ENCODE data around the gene BEST3.

The BEST3 gene

GRCh38 chr12:69639400-69640016 is 59.6 kb downstream of the BEST3 start:
- ChIA-PET CTCF (interaction anchor here (0.7 to 2.2 kb wide), 12 partner anchors 10 to 349 kb away, joined by 3 to 12 read pairs (median 4); no protein-coding TSS in a partner anchor), POLR2A (no interaction called here)
- no peak for TF ChIP-seq TARDBP (IDR thresholded peaks at IDR 0.05)
- peak; percentile 56; the same call in 1 of the 2 replicates for TF ChIP-seq L3MBTL2 (conservative IDR thresholded peaks at IDR 0.05)
- peak; percentile 87 for DNase-seq (ENCODE audit: extremely low spot score)

- POLR2A ChIA-PET, result no interaction called here
- CTCF ChIA-PET, result no interaction called here
- no peak for DNase-seq (ENCODE audit: extremely low spot score)
- no peak for TF ChIP-seq FOXK2 (IDR thresholded peaks at IDR 0.05)
- no peak for TF ChIP-seq HDGF (IDR thresholded peaks at IDR 0.05; ENCODE audit: borderline replicate concordance)
- TF ChIP-seq SUZ12 (IDR thresholded peaks at IDR 0.05), result no peak
- TF ChIP-seq SP1 (IDR thresholded peaks at IDR 0.05), result no peak
- TF ChIP-seq L3MBTL2 (conservative IDR thresholded peaks at IDR 0.05), result no peak
- TF ChIP-seq NFRKB (IDR thresholded peaks at IDR 0.05), result no peak
- TF ChIP-seq PKNOX1 (IDR thresholded peaks at IDR 0.05), result no peak
- TF ChIP-seq CTBP1 (IDR thresholded peaks at IDR 0.05; ENCODE audit: borderline replicate concordance), result no peak
- TF ChIP-seq TARDBP (IDR thresholded peaks at IDR 0.05), result no peak
- TF ChIP-seq ZNF384 (IDR thresholded peaks at IDR 0.05), result no peak
- TF ChIP-seq ARNT (IDR thresholded peaks at IDR 0.05), result no peak
- no peak for TF ChIP-seq ELF4 (IDR thresholded peaks at IDR 0.05)
- TF ChIP-seq FOXM1 (IDR thresholded peaks at IDR 0.05; ENCODE audit: borderline replicate concordance), result no peak
- no peak for TF ChIP-seq FOXA1 (IDR thresholded peaks at IDR 0.05)
- TF ChIP-seq BHLHE40 (IDR thresholded peaks at IDR 0.05; ENCODE audit: borderline replicate concordance), result no peak
- no peak for TF ChIP-seq LEF1 (IDR thresholded peaks at IDR 0.05; ENCODE audit: borderline replicate concordance)
Observed at GRCh38 chr12:69633061-69633460, 66.0 kb downstream of the BEST3 start.

- ChIA-PET POLR2A (no interaction called here), CTCF (no interaction called here)
- DNase-seq (ENCODE audit: extremely low spot score), result no peak
- no peak for TF ChIP-seq FOXM1 (IDR thresholded peaks at IDR 0.05; ENCODE audit: borderline replicate concordance)
- no peak for TF ChIP-seq BHLHE40 (IDR thresholded peaks at IDR 0.05; ENCODE audit: borderline replicate concordance)
- TF ChIP-seq FOXK2 (IDR thresholded peaks at IDR 0.05), result no peak
- TF ChIP-seq CTBP1 (IDR thresholded peaks at IDR 0.05; ENCODE audit: borderline replicate concordance), result no peak
- no peak for TF ChIP-seq HDGF (IDR thresholded peaks at IDR 0.05; ENCODE audit: borderline replicate concordance)
- TF ChIP-seq L3MBTL2 (conservative IDR thresholded peaks at IDR 0.05), result no peak
- TF ChIP-seq ELF4 (IDR thresholded peaks at IDR 0.05), result no peak
Observed at GRCh38 chr12:69630191-69630590, 68.9 kb downstream of the BEST3 start.

- no peak for DNase-seq (ENCODE audit: extremely low spot score)
- ChIA-PET POLR2A (no interaction called here), CTCF (interaction anchor here (1.8 kb wide), 1 partner anchor 12 kb away, joined by 9 read pairs; no protein-coding TSS in a partner anchor)
- TF ChIP-seq CTBP1 (IDR thresholded peaks at IDR 0.05; ENCODE audit: borderline replicate concordance) (no peak), ZNF384 (IDR thresholded peaks at IDR 0.05) (no peak), SUZ12 (IDR thresholded peaks at IDR 0.05) (no peak), SP1 (IDR thresholded peaks at IDR 0.05) (no peak), TARDBP (IDR thresholded peaks at IDR 0.05) (no peak), LEF1 (IDR thresholded peaks at IDR 0.05; ENCODE audit: borderline replicate concordance) (no peak), FOXK2 (IDR thresholded peaks at IDR 0.05) (no peak), ELF4 (IDR thresholded peaks at IDR 0.05) (no peak), L3MBTL2 (conservative IDR thresholded peaks at IDR 0.05) (no peak), FOXA1 (IDR thresholded peaks at IDR 0.05) (no peak), FOXM1 (IDR thresholded peaks at IDR 0.05; ENCODE audit: borderline replicate concordance) (no peak), BHLHE40 (IDR thresholded peaks at IDR 0.05; ENCODE audit: borderline replicate concordance) (no peak), NFRKB (IDR thresholded peaks at IDR 0.05) (no peak), HDGF (IDR thresholded peaks at IDR 0.05; ENCODE audit: borderline replicate concordance) (no peak), ARNT (IDR thresholded peaks at IDR 0.05) (no peak), PKNOX1 (IDR thresholded peaks at IDR 0.05) (no peak)
Observed at GRCh38 chr12:69627501-69627900, 71.6 kb downstream of the BEST3 start.

- ChIA-PET POLR2A (no interaction called here), CTCF (no interaction called here)
- DNase-seq (ENCODE audit: extremely low spot score), result no peak
- no peak for TF ChIP-seq FOXK2 (IDR thresholded peaks at IDR 0.05)
- no peak for TF ChIP-seq BHLHE40 (IDR thresholded peaks at IDR 0.05; ENCODE audit: borderline replicate concordance)
- no peak for TF ChIP-seq SP1 (IDR thresholded peaks at IDR 0.05)
- TF ChIP-seq TARDBP (IDR thresholded peaks at IDR 0.05), result no peak
- no peak for TF ChIP-seq SUZ12 (IDR thresholded peaks at IDR 0.05)
- no peak for TF ChIP-seq LEF1 (IDR thresholded peaks at IDR 0.05; ENCODE audit: borderline replicate concordance)
- no peak for TF ChIP-seq ELF4 (IDR thresholded peaks at IDR 0.05)
- no peak for TF ChIP-seq PKNOX1 (IDR thresholded peaks at IDR 0.05)
- TF ChIP-seq L3MBTL2 (conservative IDR thresholded peaks at IDR 0.05), result no peak
- no peak for TF ChIP-seq FOXM1 (IDR thresholded peaks at IDR 0.05; ENCODE audit: borderline replicate concordance)
- no peak for TF ChIP-seq CTBP1 (IDR thresholded peaks at IDR 0.05; ENCODE audit: borderline replicate concordance)
- TF ChIP-seq ZNF384 (IDR thresholded peaks at IDR 0.05), result no peak
- TF ChIP-seq NFRKB (IDR thresholded peaks at IDR 0.05), result no peak
- no peak for TF ChIP-seq ARNT (IDR thresholded peaks at IDR 0.05)
- TF ChIP-seq HDGF (IDR thresholded peaks at IDR 0.05; ENCODE audit: borderline replicate concordance), result no peak
- TF ChIP-seq FOXA1 (IDR thresholded peaks at IDR 0.05), result no peak
Observed at GRCh38 chr12:69623970-69624369, 75.1 kb downstream of the BEST3 start.

GRCh38 chr12:69621551-69621950 is 77.6 kb downstream of the BEST3 start:
- POLR2A ChIA-PET, result no interaction called here
- TF ChIP-seq NFRKB (IDR thresholded peaks at IDR 0.05) (no peak), ARNT (IDR thresholded peaks at IDR 0.05) (no peak), PKNOX1 (IDR thresholded peaks at IDR 0.05) (no peak), CTBP1 (IDR thresholded peaks at IDR 0.05; ENCODE audit: borderline replicate concordance) (no peak), L3MBTL2 (conservative IDR thresholded peaks at IDR 0.05) (no peak), TARDBP (IDR thresholded peaks at IDR 0.05) (no peak), FOXA1 (IDR thresholded peaks at IDR 0.05) (no peak), FOXM1 (IDR thresholded peaks at IDR 0.05; ENCODE audit: borderline replicate concordance) (no peak), SUZ12 (IDR thresholded peaks at IDR 0.05) (no peak), ZNF384 (IDR thresholded peaks at IDR 0.05) (no peak), HDGF (IDR thresholded peaks at IDR 0.05; ENCODE audit: borderline replicate concordance) (no peak), FOXK2 (IDR thresholded peaks at IDR 0.05) (no peak), ELF4 (IDR thresholded peaks at IDR 0.05) (no peak), BHLHE40 (IDR thresholded peaks at IDR 0.05; ENCODE audit: borderline replicate concordance) (no peak), SP1 (IDR thresholded peaks at IDR 0.05) (no peak), LEF1 (IDR thresholded peaks at IDR 0.05; ENCODE audit: borderline replicate concordance) (no peak)
- DNase-seq (ENCODE audit: extremely low spot score), result no peak
- CTCF ChIA-PET, result no interaction called here
